ENCODE results near the gene PIP5K1B. TPM values are rescaled to one million over a fixed set of nuclear protein-coding genes. Genes with fewer than 3 reads are reported as not detected.

Gene PIP5K1B
- total and polyA plus RNA-seq, 2 experiments from 2014 or later: 1.3 to 2.8 TPM

GRCh38 chr9:68995776-68996175 lies 290.7 kb downstream of the PIP5K1B start:
- ATAC-seq: no peak
- TF ChIP-seq ZNF462 (CRISPR knock-in tag; IDR thresholded peaks at IDR 0.05) (no peak), EZH2 (IDR thresholded peaks at IDR 0.05; ENCODE audit: low read depth, unreplicated experiment) (no peak), ETS1 (IDR thresholded peaks at IDR 0.05) (no peak), REST (IDR thresholded peaks at IDR 0.05; ENCODE audit: unreplicated experiment) (no peak), ZNF331 (CRISPR knock-in tag; IDR thresholded peaks at IDR 0.05; ENCODE audit: low read depth) (no peak), NANOG (IDR thresholded peaks at IDR 0.05; ENCODE audit: borderline replicate concordance) (no peak), POLR2AphosphoS5 (IDR thresholded peaks at IDR 0.05; ENCODE audit: low read depth) (no peak), CTCF (conservative IDR thresholded peaks at IDR 0.05; ENCODE audit: low read depth in 2 of 2) (no peak), EZH2phosphoT487 (IDR thresholded peaks at IDR 0.05; ENCODE audit: unreplicated experiment) (no peak), CREB1 (CRISPR knock-in tag; IDR thresholded peaks at IDR 0.05; ENCODE audit: low read depth) (no peak), STAT1 (IDR thresholded peaks at IDR 0.05; ENCODE audit: unreplicated experiment) (no peak), ZNF114 (CRISPR knock-in tag; IDR thresholded peaks at IDR 0.05) (no peak), JUNB (IDR thresholded peaks at IDR 0.05; ENCODE audit: unreplicated experiment) (no peak)
- Histone ChIP-seq H3K36me3 (ENCODE audit: insufficient read depth) (no peaks in the 10 kb centered on the region), H3K79me2 (replicated peaks; ENCODE audit: insufficient read depth) (no peaks in the 10 kb centered on the region), H2AFZ (no peak overlapping the region), H3K4me3 (no peak overlapping the region), H3K4me2 (no peak overlapping the region), H3K27ac (ENCODE audit: low read depth) (no peak overlapping the region), H3K27me3 (ENCODE audit: insufficient read depth) (no peaks in the 10 kb centered on the region), H3F3A (replicated peaks; ENCODE audit: low read depth) (no peaks in the 10 kb centered on the region; the same call in 1 of the 2 replicates), H4K20me1 (replicated peaks; ENCODE audit: insufficient read depth) (no peaks in the 10 kb centered on the region), H3K4me1 (ENCODE audit: insufficient read depth) (peaks cover 27% of the 10 kb centered on the region), H3K9me2 (ENCODE audit: insufficient read depth) (no peaks in the 10 kb centered on the region)
- Mint-ChIP-seq H3K4me3 (no peak overlapping the region), H3K36me3 (ENCODE audit: low read depth) (no peaks in the 10 kb centered on the region; the same call in 2 of the 3 replicates), H3K27ac (no peak overlapping the region), H3K27me3 (ENCODE audit: insufficient read depth, low read depth, poor library complexity) (peaks cover 1% of the 10 kb centered on the region), H3K9me3 (no peaks in the 10 kb centered on the region), H3K4me1 (peaks cover 36% of the 10 kb centered on the region)
- DNase-seq (ENCODE audit: low spot score): no peak

All from GM23338 (cell line).